ENCODE results near the gene CCDC43. TPM values are rescaled to one million over a fixed set of nuclear protein-coding genes. Genes with fewer than 3 reads are reported as not detected.
"Not testable (repeated sequence)": the region's sequence is repeated elsewhere in the genome, so short reads cannot be mapped to it uniquely, and the experiment has no call there.

The CCDC43 gene, protein sequence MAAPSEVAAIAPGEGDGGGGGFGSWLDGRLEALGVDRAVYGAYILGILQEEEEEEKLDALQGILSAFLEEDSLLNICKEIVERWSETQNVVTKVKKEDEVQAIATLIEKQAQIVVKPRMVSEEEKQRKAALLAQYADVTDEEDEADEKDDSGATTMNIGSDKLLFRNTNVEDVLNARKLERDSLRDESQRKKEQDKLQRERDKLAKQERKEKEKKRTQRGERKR
- total RNA-seq (10 to 100 TPM; 19.2 to 23.8 TPM), total RNA-seq (30.4 to 39.3 reads per million in 2 donors)

DNA sequence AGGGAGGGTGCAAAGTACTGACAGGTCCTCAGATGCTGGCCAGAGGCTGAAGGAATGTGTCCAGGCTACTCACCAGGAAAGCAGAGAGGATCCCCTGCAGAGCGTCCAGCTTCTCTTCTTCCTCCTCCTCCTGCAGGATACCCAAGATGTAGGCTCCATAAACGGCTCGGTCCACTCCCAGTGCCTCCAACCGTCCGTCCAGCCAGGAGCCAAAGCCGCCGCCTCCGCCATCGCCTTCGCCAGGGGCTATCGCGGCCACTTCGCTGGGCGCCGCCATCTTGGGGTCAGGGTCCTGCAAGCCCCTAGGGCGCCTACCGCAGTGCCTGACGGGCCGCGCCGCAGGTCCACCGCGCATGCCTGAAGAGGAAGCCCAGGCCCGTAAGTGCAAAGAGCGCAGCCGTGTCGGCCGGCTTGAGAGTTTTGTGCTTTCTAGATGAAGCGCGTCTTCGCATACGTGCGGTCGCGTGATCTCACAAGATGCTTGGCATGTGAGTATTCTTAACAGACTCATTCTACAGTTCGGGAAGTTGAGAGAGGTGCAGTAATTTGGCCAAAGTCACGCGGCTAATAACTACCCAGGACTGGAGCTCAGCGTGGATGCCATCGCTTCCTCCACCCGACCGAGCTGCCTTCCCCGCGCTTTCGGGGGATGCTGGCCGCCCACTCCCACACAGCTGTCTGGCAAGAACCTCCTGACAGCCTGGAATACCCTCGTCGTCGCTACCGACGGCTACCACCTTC, at the start of gene CCDC43:
Gene CCDC43, minus strand, starts transcription at position 300 of the 741 bp plus-strand sequence. Its CDS starts 23 bp downstream, at position 277.
- H3K27ac Mint-ChIP-seq, result peak within 1 kb of the TSS; percentile 97
- no peaks in the 10 kb centered on the region for H3K27me3 Mint-ChIP-seq
- peaks cover 4% of the 10 kb centered on the region for H3K36me3 Mint-ChIP-seq (ENCODE audit: low read depth)
- H3K4me1 Mint-ChIP-seq, result peaks cover 34% of the 10 kb centered on the region
- DNase-seq (peak; percentile 78 to 91 (median 85)), ATAC-seq (peak; percentile 99)
- H3K4me3 Mint-ChIP-seq, result peak within 1 kb of the TSS; percentile 99
- no peaks in the 10 kb centered on the region for H3K9me3 ChIP-seq (ENCODE audit: control insufficient read depth, low read length, poor library complexity, severe bottlenecking)

DNA sequence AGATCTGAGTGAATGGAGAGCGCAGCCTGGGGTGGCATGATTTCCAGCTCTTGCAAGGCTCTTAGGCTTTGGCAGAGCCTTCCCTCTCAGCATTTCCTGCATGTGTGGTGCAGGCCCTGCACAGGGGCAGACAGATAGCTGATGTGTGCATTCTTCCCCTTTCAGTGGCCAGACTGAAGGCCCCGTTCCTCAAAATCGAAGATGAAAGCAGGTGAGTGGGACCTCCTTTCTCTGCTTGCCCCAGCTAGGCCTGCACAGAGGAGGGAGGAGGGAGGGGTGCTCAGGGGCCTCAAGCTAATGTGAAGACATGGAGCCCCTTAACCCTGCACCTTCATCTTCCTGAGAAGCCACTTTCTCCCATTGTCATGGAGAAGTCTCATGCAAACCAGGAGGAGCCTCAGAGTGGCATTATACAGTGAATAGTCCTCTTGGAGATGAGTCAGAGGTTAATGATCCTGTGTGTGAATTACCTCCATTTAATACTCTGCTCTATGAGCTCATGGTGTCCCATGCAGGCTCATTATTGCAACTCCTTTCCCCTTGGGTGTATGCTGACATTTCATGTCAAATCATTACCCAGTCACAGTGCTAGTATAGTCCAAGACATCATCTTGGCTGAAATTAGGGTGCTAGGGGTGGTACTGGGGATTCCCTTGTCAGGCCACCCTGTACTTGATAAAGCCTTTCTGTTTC, 48.8 kb upstream of the CCDC43 start:
- no peaks in the 10 kb centered on the region for H3K27me3 Mint-ChIP-seq
- no peak for ATAC-seq
- H3K4me3 Mint-ChIP-seq, result no peak overlapping the region
- H3K27ac Mint-ChIP-seq, result no peak overlapping the region
- no peaks in the 10 kb centered on the region for H3K9me3 ChIP-seq (ENCODE audit: control insufficient read depth, low read length, poor library complexity, severe bottlenecking)
- H3K4me1 Mint-ChIP-seq, result peaks cover 3% of the 10 kb centered on the region
- no peak for DNase-seq
- H3K36me3 Mint-ChIP-seq (ENCODE audit: low read depth), result no peaks in the 10 kb centered on the region

DNA sequence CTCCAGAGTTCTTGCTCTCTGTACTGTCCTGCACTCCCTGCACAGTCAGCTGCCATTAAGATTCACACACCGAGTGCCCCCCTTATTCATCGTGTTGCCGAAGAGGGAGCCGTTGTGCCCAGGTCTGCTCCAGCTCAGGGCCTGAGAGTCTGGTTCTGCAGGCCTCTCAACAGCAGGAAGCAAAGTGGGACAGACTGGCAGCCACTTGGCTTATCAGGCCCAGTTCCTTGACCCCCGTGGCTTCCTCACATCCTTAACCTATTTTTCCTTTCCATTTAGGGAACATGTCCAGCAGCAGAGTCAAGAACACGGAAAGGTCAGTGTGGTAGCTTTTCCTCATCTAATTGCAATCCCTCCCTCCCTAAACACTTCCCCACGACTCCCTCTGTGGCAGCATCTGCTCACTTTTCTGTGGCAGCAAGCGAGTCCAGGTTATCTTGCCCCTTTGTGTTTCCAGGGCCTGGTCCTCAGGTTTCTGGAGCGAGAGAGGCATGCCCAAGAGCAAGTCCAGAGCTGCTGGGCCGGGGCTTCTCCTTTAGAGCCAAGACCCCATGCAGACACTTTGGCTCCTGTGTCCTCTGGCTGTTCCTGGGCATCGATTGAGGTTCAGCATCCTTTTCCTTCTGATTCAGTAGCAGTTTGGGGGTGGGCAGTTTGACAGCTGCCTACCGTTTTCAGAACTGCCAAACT, 47.1 kb upstream of the CCDC43 start:
- no peak overlapping the region for H3K4me3 Mint-ChIP-seq
- H3K27ac Mint-ChIP-seq, result no peak overlapping the region
- H3K9me3 ChIP-seq (ENCODE audit: control insufficient read depth, low read length, poor library complexity, severe bottlenecking), result no peaks in the 10 kb centered on the region
- ATAC-seq (no peak), DNase-seq (no peak)
- H3K27me3 Mint-ChIP-seq, result no peaks in the 10 kb centered on the region
- H3K4me1 Mint-ChIP-seq, result peaks cover 3% of the 10 kb centered on the region
- no peaks in the 10 kb centered on the region for H3K36me3 Mint-ChIP-seq (ENCODE audit: low read depth)

DNA sequence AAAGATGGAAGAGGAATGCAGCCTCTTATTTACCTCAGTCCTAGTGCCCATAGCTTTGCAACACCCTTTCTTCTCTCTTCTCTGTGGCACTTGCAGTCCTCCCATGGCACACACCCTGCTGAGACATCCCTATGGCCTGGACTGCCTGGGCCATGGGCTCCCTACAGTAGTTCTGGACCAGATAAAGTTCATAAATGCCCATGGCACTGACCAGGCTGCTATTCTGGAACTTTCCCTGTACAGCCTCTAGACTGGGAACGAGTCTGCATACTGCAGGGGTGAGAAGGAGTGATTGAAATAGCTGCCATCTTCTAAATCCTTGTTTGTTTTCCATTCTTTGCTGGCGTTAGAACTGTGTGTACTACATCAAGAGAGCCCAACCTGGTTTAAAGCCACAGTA, 44.7 kb upstream of the CCDC43 start:
- Mint-ChIP-seq H3K36me3 (ENCODE audit: low read depth) (peaks cover 2% of the 10 kb centered on the region), H3K27me3 (no peaks in the 10 kb centered on the region), H3K4me1 (peaks cover 3% of the 10 kb centered on the region), H3K4me3 (no peak overlapping the region), H3K27ac (no peak overlapping the region)
- no peaks in the 10 kb centered on the region for H3K9me3 ChIP-seq (ENCODE audit: control insufficient read depth, low read length, poor library complexity, severe bottlenecking)
- DNase-seq (no peak), ATAC-seq (no peak)

DNA sequence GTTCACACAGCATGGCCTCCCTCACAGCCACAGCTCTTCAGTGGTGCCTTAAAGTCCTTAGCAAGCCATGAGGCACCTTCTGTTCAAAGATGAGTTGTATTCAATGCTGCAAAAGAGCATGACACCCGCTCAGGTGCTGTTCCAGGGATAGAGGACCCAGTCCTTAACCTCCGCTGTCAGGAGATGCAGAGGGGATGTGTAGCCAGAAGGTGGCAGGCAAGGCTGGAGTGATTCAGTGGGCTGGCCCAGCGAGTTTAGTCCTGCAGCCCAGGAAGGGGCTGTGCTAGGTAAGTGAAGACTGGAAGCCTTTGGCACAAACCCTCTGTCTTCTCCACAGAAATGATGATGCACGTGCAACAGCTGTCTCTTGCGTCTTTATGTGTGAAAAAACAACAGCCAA, 44.2 kb upstream of the CCDC43 start:
- Mint-ChIP-seq H3K4me3 (no peak overlapping the region), H3K4me1 (peaks cover 3% of the 10 kb centered on the region), H3K36me3 (ENCODE audit: low read depth) (peaks cover 2% of the 10 kb centered on the region), H3K27me3 (no peaks in the 10 kb centered on the region), H3K27ac (no peak overlapping the region)
- ATAC-seq, result no peak
- H3K9me3 ChIP-seq (ENCODE audit: control insufficient read depth, low read length, poor library complexity, severe bottlenecking), result no peaks in the 10 kb centered on the region
- no peak for DNase-seq

DNA sequence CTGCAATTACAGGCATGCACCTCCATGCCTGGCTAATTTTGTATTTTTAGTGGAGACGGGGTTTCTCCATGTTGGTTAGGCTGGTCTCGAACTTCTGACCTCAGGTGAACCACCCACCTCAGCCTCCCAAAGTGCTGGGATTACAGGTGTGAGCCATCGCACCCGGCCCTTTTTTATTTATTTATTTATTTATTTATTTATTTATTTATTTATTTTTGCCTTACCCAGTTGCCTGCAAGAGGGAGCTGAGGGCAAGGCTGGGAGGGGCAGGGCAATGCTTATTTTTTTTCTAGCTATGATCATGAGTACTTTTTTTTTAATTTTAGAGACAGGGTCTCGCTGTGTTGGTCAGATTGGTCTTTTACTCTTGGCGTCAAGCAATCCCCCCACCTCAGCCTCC, 36.5 kb upstream of the CCDC43 start:
- H3K4me3 Mint-ChIP-seq; H3K27ac Mint-ChIP-seq; H3K27me3 Mint-ChIP-seq; H3K4me1 Mint-ChIP-seq; H3K36me3 Mint-ChIP-seq (ENCODE audit: low read depth); H3K9me3 ChIP-seq (ENCODE audit: control insufficient read depth, low read length, poor library complexity, severe bottlenecking); ATAC-seq; DNase-seq: not testable (repeated sequence)

DNA sequence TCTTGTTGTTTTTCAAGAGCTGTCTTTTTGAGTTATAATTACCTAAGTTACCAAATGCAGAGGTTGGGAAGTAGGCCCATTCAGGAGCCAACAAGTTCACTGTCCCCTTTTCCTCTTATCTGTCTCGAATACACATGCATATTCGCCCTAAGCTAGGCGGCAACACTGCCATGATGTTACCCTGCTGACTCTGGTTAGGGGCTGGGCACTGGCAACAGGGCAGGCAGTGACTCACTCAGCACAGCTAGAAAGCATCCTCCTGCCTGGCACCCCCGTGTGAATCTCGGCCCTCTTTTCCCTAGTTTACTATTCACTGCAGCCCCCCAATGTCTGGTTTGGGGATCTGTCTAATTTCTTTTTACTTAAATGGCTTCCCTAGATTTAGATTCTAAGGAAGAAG, 32.7 kb upstream of the CCDC43 start:
- no peaks in the 10 kb centered on the region for H3K27me3 Mint-ChIP-seq
- peaks cover 3% of the 10 kb centered on the region for H3K36me3 Mint-ChIP-seq (ENCODE audit: low read depth)
- H3K4me3 Mint-ChIP-seq, result no peak overlapping the region
- H3K27ac Mint-ChIP-seq, result no peak overlapping the region
- H3K9me3 ChIP-seq (ENCODE audit: control insufficient read depth, low read length, poor library complexity, severe bottlenecking), result no peaks in the 10 kb centered on the region
- no peak for DNase-seq
- no peaks in the 10 kb centered on the region for H3K4me1 Mint-ChIP-seq
- ATAC-seq, result no peak

DNA sequence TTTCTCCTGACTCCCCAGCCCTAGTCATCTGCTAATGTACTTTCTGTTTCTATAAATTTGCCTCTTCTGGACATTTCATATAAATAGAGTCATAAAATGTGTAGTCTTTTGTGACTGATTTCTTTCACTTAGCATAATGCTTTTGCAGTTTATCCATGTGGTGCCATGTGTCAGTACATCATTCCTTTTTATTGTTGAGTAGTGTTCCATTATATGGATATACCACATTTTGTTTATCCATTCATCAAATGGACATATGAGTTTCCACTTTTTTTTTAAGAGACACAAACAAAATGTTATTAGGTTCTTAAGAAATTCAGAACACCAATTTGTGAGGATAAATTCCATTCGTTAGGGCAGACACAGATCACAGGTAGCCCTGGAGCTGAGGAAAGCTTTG, 29.9 kb upstream of the CCDC43 start:
- Mint-ChIP-seq H3K36me3 (ENCODE audit: low read depth) (peaks cover 6% of the 10 kb centered on the region), H3K4me3 (no peak overlapping the region), H3K4me1 (no peaks in the 10 kb centered on the region), H3K27ac (no peak overlapping the region), H3K27me3 (no peaks in the 10 kb centered on the region)
- no peak for ATAC-seq
- no peaks in the 10 kb centered on the region for H3K9me3 ChIP-seq (ENCODE audit: control insufficient read depth, low read length, poor library complexity, severe bottlenecking)
- DNase-seq, result no peak

DNA sequence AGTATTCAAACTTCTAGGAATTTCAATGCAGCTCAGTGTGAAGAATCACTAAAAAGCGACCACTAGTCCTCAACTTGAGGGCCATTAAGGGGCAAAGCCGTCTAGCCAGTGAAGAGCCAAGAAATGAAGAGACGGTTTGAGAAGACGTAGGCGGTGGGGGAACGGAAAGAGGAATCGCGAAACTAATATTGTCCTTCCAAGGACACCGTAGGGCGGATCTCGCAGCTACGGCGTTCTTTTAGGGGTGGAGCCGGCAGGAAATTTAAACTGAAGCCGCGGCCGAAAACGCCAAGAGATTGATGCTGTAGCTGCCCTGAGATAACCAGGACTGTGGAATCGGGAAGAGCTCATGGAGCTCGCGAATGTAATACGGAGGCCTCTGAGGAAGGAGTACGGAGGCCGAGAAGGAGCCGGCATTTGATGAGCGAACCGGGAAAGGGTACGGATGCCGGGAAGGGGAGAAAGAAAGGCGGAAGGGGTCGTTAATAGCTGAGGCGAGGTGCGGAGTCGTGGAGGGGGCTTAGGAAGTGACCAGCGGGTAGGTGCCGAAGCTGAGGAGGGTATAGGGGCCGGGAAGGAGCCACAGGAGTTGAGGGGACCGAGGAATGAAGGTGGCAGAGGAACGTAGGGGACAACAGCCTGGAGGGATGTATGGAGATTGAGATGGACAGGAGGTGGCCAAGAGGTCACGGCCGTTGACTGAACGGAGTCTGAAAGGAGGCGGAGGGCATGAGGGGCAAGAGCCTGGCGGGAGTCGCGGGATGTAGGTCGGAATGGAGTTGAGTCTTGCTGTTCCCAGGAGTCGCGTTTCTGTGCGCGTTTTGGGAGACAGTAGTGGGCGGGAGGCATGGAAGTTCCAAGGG, 19.1 kb upstream of the CCDC43 start, which contains the start of gene DBF4B:
Gene DBF4B, plus strand, starts transcription at position 265 of the 863 bp plus-strand sequence. Its CDS starts 156 bp downstream, at position 421.
- peaks cover 2% of the 10 kb centered on the region for H3K4me1 Mint-ChIP-seq
- peaks cover 10% of the 10 kb centered on the region for H3K27me3 Mint-ChIP-seq
- H3K9me3 ChIP-seq (ENCODE audit: control insufficient read depth, low read length, poor library complexity, severe bottlenecking), result no peaks in the 10 kb centered on the region
- no peak within 1 kb of the TSS for H3K4me3 Mint-ChIP-seq
- peaks cover 2% of the 10 kb centered on the region for H3K36me3 Mint-ChIP-seq (ENCODE audit: low read depth)
- ATAC-seq (peak; percentile 96), DNase-seq (peak; percentile 60 to 74 (median 67))
- H3K27ac Mint-ChIP-seq, result no peak within 1 kb of the TSS

DNA sequence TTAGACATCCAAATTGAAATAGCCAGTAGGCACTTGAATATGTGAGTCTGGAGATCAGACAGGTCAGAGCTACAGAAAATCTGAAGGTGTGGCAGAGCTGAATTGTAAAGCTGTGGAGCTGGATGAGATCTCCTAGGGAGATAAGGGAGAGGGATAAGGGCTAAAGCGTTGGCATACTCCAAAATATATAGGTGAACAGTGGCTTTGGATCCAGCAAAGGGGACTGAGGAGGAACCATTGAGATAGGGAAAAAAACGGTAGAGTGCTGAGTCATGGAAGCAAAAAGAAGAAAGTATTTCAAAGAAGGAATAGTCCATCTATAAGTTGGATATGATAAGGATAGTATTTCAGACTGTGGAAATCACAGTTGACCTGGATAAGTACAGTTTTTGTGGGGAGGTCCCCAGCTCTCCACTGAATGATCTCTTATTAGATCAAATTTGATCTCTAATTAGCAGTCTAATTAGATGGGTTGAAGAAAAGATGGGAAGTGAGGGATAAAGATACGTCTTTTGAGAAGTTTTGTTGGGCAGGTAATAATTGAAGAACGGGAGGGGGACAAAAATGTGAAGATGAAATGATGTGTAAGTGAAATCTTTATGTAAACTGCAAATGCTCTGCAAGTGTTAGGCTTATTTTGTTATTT, 18.3 kb upstream of the CCDC43 start:
- no peaks in the 10 kb centered on the region for H3K9me3 ChIP-seq (ENCODE audit: control insufficient read depth, low read length, poor library complexity, severe bottlenecking)
- Mint-ChIP-seq H3K36me3 (ENCODE audit: low read depth) (peaks cover 2% of the 10 kb centered on the region), H3K27ac (no peak overlapping the region), H3K27me3 (peaks cover 10% of the 10 kb centered on the region), H3K4me3 (no peak overlapping the region), H3K4me1 (peaks cover 2% of the 10 kb centered on the region)
- DNase-seq (no peak), ATAC-seq (no peak)

DNA sequence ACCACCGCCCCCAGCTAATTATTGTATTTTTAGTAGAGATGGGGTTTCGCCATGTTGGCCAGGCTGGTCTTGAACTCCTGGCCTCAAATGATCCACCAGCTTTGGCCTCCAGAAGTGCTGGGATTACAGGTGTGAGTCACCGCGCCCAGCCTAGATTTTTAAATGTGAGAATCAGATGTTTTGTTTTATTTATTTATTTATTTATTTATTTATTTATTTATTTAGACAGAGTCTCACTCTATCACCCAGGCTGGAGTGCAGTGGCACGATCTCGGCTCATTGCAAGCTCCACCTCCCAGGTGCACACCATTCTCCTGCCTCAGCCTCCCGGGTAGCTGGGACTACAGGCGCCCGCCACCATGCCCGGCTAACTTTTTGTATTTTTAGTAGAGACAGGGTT, 10.7 kb upstream of the CCDC43 start:
- not testable (repeated sequence) for H3K27me3 Mint-ChIP-seq; H3K4me1 Mint-ChIP-seq; H3K27ac Mint-ChIP-seq; H3K4me3 Mint-ChIP-seq; H3K9me3 ChIP-seq (ENCODE audit: control insufficient read depth, low read length, poor library complexity, severe bottlenecking); ATAC-seq; DNase-seq; H3K36me3 Mint-ChIP-seq (ENCODE audit: low read depth)

DNA sequence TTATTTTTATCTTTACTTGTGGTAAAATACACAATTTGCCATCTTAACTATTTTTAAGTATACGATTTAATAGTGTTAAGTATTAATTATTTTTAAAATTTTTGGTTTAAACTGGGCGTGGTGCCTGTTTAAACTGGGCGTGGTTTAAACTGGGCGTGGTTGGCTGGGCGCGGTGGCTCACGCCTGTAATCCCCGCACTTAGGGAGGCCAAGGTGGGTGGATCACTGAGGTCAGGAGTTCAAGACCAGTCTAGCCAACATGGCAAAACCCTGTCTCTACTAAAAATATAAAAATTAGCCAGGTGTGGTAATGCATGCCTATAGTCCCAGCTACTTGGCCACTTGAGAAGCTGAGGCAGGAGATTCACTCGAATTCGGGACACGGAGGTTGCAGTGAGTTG, 4.0 kb upstream of the CCDC43 start:
- H3K27me3 Mint-ChIP-seq, result no peaks in the 10 kb centered on the region
- no peak for DNase-seq
- H3K27ac Mint-ChIP-seq, result no peak overlapping the region
- peaks cover 2% of the 10 kb centered on the region for H3K36me3 Mint-ChIP-seq (ENCODE audit: low read depth)
- no peaks in the 10 kb centered on the region for H3K9me3 ChIP-seq (ENCODE audit: control insufficient read depth, low read length, poor library complexity, severe bottlenecking)
- ATAC-seq, result no peak
- H3K4me3 Mint-ChIP-seq, result no peak overlapping the region
- H3K4me1 Mint-ChIP-seq, result peaks cover 23% of the 10 kb centered on the region
